K562 (cell line): ENCODE results near the gene FBXO36.

Experiments used
- CBX3 ChIP-seq, 2 experiments: IDR thresholded peaks; 1 replicate in 1 of 2; 2 replicates in 1 of 2; pipeline ENCODE4 v1.6.1; 2012; ENCODE audit warnings: inconsistent platforms in 2 of 2, low read length in 2 of 2, borderline replicate concordance in 1 of 2, control low read depth in 1 of 2
- JUN ChIP-seq, 2 experiments: sonication (generic) in 1 of 2; formaldehyde crosslinking in 1 of 2; IDR thresholded peaks; 2 replicates each; pipeline versions ENCODE4 v1.6.1 to v1.8.0; 2012 to 2022; ENCODE audit warnings: borderline replicate concordance in 2 of 2, mild to moderate bottlenecking in 2 of 2, improper control_type of control experiment in 1 of 2, low read depth in 1 of 2, low read length in 1 of 2, missing genetic modification reagents in 1 of 2
- JUND ChIP-seq, 2 experiments: IDR thresholded peaks; 2 replicates in 1 of 2; 3 replicates in 1 of 2; pipeline ENCODE4 v1.6.1; 2011; ENCODE audit warnings: borderline replicate concordance in 2 of 2, low read depth in 2 of 2, low read length in 2 of 2, improper control_type of control experiment in 1 of 2, missing biosample characterization in 1 of 2, missing genetic modification characterization in 1 of 2, missing genetic modification reagents in 1 of 2
- KDM1A ChIP-seq, 2 experiments: fragments of 450-650 bp; IDR thresholded peaks; 2 replicates each; pipeline ENCODE4 v1.6.1; 2016; ENCODE audit warnings: mild to moderate bottlenecking in 2 of 2
- MEF2A ChIP-seq: IDR thresholded peaks from 2 replicates; pipeline ENCODE4 v1.6.1; 2011; ENCODE audit warnings: low read depth, mild to moderate bottlenecking, low read length, moderate library complexity; ENCODE audit not compliant: control insufficient read depth
- POLR2A ChIP-seq: fragments of 450-650 bp; conservative IDR thresholded peaks from 2 replicates; pipeline ENCODE4 v1.6.1; 2016
- RBM14 ChIP-seq: fragments of 200-400 bp; formaldehyde crosslinking; IDR thresholded peaks from 2 replicates; pipeline ENCODE4 v1.6.1; 2018; ENCODE audit warnings: low read depth, mild to moderate bottlenecking, low read length, moderate library complexity, borderline replicate concordance; ENCODE audit not compliant: insufficient read depth
- SP1 ChIP-seq: sonication (generic); formaldehyde crosslinking; IDR thresholded peaks from 2 replicates; pipeline ENCODE4 v1.8.1; 2022; ENCODE audit warnings: mild to moderate bottlenecking, missing genetic modification reagents
- TAF9B ChIP-seq: fragments of 450-650 bp; IDR thresholded peaks from 2 replicates; pipeline ENCODE4 v1.6.1; 2018; ENCODE audit warnings: mild to moderate bottlenecking; ENCODE audit not compliant: partially characterized antibody
- YY1 ChIP-seq, 3 experiments: IDR thresholded peaks; 2 replicates each; pipeline ENCODE4 v1.6.1; 2011; ENCODE audit warnings: low read length in 2 of 3, mild to moderate bottlenecking in 2 of 3, moderate library complexity in 2 of 3, borderline replicate concordance in 1 of 3, control low read depth in 1 of 3, low read depth in 1 of 3; ENCODE audit not compliant: insufficient read depth in 3 of 3, insufficient replicate concordance in 2 of 3, control insufficient read depth in 1 of 3, insufficient read length in 1 of 3; ENCODE audit errors: extremely low read depth in 1 of 3
- TF ChIP-seq, protein P1 (sequence below): sonication (generic); formaldehyde crosslinking; IDR thresholded peaks from 2 replicates; pipeline ENCODE4 v1.9.0; 2022; ENCODE audit warnings: mild to moderate bottlenecking, missing genetic modification reagents
- TF ChIP-seq, protein P2 (sequence below): fragments of 450-650 bp; IDR thresholded peaks from 2 replicates; pipeline ENCODE4 v1.6.1; 2016; ENCODE audit warnings: low read depth

DNA sequence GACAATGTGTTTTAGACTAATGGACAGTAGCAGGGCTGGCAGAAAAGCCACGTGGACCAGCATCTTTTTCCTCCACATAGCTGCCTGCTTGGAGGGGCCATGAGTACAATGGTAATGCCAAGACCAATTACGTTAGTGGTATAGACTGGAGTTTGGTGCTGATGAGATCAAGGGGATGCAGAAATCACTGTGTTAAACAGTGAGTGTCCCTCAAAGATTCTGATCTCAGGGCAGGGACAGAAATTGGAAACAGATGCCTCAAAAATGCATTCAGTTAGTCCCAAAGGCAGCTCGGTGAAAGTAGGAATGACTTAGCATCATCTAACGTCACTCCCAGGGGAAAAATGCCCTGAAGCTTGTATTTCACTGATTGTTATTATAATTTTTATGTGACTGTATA, 74.0 kb downstream of the FBXO36 start:
- no peak for TF ChIP-seq CBX3 (IDR thresholded peaks at IDR 0.05; ENCODE audit: borderline replicate concordance in 1 of 2, low read length in 2 of 2)
- no peak for TF ChIP-seq MEF2A
- TF ChIP-seq JUN (IDR thresholded peaks at IDR 0.05; ENCODE audit: borderline replicate concordance, low read depth, low read length) = no peak
- no peak for TF ChIP-seq JUN (CRISPR knock-in tag; IDR thresholded peaks at IDR 0.05; ENCODE audit: borderline replicate concordance)
- TF ChIP-seq, protein P1, sequence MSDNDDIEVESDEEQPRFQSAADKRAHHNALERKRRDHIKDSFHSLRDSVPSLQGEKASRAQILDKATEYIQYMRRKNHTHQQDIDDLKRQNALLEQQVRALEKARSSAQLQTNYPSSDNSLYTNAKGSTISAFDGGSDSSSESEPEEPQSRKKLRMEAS = no peak
- TF ChIP-seq TAF9B = no peak
- no peak for TF ChIP-seq RBM14
- no peak for TF ChIP-seq SP1 (CRISPR knock-in tag)
- no peak for TF ChIP-seq JUND (IDR thresholded peaks at IDR 0.05; ENCODE audit: borderline replicate concordance, low read depth, low read length)
- no peak for TF ChIP-seq JUND (tag; IDR thresholded peaks at IDR 0.05; ENCODE audit: borderline replicate concordance, low read depth, low read length)
- TF ChIP-seq POLR2A = no peak
- TF ChIP-seq YY1 (IDR thresholded peaks at IDR 0.05; ENCODE audit: borderline replicate concordance in 1 of 3, control insufficient read depth in 1 of 3, extremely low read depth in 1 of 3, insufficient read depth in 3 of 3, insufficient read length in 1 of 3, insufficient replicate concordance in 2 of 3, low read depth in 1 of 3, low read length in 2 of 3) = no peak
- TF ChIP-seq, protein P2, sequence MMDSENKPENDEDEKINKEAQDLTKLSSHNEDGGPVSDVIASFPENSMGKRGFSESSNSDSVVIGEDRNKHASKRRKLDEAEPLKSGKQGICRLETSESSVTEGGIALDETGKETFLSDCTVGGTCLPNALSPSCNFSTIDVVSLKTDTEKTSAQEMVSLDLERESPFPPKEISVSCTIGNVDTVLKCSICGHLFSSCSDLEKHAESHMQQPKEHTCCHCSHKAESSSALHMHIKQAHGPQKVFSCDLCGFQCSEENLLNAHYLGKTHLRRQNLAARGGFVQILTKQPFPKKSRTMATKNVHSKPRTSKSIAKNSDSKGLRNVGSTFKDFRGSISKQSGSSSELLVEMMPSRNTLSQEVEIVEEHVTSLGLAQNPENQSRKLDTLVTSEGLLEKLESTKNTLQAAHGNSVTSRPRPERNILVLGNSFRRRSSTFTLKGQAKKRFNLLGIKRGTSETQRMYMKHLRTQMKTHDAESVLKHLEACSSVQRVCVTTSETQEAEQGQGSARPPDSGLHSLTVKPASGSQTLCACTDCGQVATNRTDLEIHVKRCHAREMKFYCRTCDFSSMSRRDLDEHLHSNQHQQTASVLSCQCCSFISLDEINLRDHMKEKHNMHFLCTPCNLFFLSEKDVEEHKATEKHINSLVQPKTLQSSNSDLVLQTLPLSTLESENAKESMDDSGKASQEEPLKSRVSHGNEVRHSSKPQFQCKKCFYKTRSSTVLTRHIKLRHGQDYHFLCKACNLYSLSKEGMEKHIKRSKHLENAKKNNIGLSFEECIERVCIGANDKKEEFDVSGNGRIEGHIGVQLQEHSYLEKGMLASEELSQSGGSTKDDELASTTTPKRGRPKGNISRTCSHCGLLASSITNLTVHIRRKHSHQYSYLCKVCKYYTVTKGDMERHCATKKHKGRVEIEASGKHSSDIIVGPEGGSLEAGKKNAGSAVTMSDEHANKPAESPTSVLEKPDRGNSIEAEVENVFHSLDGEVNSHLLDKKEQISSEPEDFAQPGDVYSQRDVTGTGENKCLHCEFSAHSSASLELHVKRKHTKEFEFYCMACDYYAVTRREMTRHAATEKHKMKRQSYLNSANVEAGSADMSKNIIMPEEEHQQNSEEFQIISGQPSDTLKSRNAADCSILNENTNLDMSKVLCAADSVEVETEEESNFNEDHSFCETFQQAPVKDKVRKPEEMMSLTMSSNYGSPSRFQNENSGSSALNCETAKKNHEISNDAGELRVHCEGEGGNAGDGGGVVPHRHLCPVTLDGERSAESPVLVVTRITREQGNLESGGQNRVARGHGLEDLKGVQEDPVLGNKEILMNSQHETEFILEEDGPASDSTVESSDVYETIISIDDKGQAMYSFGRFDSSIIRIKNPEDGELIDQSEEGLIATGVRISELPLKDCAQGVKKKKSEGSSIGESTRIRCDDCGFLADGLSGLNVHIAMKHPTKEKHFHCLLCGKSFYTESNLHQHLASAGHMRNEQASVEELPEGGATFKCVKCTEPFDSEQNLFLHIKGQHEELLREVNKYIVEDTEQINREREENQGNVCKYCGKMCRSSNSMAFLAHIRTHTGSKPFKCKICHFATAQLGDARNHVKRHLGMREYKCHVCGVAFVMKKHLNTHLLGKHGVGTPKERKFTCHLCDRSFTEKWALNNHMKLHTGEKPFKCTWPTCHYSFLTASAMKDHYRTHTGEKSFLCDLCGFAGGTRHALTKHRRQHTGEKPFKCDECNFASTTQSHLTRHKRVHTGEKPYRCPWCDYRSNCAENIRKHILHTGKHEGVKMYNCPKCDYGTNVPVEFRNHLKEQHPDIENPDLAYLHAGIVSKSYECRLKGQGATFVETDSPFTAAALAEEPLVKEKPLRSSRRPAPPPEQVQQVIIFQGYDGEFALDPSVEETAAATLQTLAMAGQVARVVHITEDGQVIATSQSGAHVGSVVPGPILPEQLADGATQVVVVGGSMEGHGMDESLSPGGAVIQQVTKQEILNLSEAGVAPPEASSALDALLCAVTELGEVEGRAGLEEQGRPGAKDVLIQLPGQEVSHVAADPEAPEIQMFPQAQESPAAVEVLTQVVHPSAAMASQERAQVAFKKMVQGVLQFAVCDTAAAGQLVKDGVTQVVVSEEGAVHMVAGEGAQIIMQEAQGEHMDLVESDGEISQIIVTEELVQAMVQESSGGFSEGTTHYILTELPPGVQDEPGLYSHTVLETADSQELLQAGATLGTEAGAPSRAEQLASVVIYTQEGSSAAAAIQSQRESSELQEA = no peak
- no peak for TF ChIP-seq KDM1A (IDR thresholded peaks at IDR 0.05)
